ENCODE results near the gene PLA2G4E.

PLA2G4E gene

GRCh38 chr15:41992803-41993190 is 28.0 kb downstream of the PLA2G4E start:
- DNase-seq (ENCODE audit: low spot score): no peak

DNA sequence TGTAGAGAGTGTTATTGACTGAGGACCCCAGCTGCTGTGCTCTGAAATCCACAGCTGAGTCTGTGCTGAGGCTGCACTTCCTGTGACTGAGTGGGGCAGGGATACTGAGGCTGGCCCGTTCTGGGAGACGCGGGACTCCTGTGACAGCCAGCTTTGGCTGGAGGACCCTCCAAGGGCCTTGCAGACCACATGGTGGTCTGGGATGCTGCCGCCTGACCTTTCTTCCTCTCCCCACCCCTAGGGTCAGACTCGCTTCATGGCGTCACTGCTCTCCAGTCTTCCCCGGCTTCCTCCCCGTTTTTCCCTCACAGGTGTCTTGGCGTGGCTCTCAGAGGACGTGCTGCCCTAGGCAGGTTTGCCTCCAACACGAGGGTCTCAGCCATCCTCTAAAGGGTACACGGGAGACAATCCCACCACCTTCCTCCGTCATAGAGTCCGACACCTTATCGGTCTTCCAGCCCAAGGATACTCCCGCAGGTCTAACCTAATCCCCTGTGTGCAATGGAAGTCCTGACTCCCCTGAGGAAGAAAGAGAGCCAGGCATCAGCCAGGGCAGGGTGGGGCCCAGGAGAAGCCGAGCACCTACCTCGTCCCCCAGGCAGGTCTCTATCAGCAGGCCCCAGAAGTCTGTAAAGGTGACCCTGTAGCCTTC is 28.6 kb downstream of the PLA2G4E start:
- DNase-seq (ENCODE audit: low spot score): no peak

GRCh38 chr15:41990691-41991090 is 30.2 kb downstream of the PLA2G4E start:
- no peak for DNase-seq (ENCODE audit: low spot score)

DNA sequence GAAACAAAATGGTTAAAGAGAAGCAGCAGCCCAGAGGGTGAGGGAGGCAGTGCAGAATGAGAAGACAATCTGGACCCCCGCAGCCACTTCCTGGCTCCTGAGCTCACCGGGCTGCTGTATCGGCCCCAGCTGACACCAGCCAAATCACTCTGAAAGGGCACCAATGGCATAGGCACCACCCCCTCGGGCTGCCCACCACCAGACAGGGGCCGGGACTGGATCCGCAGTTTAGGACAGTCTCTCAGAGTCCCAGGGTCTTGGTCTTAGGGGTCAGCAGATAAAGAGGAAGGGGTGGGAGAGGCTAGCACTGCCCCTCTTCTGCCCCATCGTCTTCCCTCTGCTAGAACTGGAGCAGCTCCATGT is 30.6 kb downstream of the PLA2G4E start:
- no peak for DNase-seq (ENCODE audit: low spot score)

DNA sequence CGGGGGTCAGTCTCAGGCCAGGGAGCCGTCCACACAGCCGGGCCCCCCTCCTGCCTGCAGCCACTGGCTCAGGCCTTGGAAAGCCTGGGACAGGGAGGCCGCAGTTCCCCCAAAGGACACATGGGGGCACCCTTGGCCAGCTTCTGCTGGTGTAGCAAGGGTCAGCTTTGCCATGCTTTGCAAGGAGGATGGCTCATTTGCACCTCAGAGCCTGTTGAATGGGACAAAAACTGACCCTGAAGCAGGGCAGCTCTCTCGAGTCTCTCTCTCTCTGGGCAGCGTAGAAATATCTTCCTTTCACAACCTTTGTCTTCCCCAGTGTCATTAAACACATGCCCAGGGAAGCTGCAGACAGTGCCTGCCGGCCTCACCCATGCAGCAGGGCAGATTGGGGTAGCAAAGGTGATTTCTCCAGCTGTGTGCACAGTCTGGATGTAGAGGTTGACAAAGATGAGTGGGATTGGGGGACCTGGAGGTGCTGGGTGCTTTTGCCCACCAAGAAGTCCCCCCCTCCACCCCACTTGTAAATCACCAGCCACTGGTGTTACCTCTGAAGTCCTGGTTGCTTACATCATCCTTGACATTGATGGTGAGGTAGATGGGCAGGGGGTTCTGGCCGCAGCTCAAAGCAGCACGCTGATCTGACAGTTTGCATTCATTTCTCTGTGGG is 31.1 kb downstream of the PLA2G4E start:
- peak; percentile 80 for DNase-seq (ENCODE audit: low spot score)

DNA sequence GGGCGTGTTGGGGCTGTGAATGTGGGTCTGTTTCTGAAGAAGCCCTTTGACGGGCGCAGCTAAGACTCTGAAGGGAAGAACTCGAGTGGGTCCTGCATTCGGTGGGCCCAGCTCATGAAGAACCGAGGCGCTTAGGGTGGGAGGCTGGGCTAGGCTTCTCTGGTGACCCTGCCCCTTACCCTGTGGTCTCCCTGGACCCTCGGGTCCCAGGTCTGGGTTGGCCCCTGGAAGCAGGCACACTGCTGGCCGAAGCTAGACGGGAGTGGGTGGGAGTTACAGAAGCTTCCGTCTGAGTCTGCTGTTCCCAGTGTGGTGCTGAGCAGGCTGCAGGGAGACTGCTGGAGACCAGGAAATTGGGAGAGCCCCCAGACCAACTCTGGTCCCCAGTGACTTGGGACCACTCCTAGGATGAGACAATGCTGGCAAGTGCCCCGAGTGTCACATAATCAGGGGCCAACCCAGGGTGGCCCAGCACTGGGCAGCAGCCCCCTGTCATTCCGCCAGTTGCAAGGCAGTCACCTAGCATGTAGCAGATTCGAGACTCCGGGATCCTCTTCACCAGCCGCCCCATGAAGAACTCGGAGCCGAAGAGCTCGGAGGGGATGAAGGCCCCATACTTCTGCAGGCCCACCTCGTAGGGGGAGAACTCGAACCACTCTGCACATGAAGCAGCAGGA is 31.8 kb downstream of the PLA2G4E start:
- no peak for DNase-seq (ENCODE audit: low spot score)

GRCh38 chr15:41987925-41988275 is 32.9 kb downstream of the PLA2G4E start:
- no peak for DNase-seq (ENCODE audit: low spot score)

DNA sequence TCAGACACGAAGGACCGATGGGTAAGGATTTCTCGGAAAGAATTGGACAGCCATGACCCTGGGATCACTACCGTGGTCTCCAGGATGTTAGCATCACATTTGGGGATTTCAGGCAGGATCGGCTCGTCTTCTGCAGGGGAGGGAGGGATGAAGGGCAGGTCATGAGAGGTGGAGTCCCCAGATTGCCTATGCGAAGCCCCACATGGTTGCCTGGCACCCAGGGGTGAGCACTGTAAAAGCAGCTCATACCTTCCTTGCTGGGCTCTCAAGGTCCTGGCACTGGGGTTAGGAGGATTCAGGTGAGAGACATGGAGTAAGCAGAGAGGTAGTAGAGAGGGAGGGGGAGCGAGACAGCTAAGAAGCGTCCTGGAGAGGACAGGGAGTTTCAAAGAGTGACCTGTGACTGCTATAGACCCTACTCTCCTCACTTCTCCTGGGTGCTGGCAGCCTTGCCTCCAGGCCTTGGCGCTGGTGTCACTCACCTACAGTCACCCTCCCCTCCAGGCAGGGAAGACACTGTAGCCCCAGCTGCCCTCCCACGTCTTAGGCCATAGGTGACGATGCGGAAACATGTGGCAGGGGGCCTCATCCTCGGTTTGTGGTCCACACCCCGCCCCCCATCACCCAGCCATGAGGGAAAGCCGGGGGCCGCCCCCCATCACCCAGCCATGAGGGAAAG is 33.5 kb downstream of the PLA2G4E start:
- DNase-seq (ENCODE audit: low spot score): no peak

DNA sequence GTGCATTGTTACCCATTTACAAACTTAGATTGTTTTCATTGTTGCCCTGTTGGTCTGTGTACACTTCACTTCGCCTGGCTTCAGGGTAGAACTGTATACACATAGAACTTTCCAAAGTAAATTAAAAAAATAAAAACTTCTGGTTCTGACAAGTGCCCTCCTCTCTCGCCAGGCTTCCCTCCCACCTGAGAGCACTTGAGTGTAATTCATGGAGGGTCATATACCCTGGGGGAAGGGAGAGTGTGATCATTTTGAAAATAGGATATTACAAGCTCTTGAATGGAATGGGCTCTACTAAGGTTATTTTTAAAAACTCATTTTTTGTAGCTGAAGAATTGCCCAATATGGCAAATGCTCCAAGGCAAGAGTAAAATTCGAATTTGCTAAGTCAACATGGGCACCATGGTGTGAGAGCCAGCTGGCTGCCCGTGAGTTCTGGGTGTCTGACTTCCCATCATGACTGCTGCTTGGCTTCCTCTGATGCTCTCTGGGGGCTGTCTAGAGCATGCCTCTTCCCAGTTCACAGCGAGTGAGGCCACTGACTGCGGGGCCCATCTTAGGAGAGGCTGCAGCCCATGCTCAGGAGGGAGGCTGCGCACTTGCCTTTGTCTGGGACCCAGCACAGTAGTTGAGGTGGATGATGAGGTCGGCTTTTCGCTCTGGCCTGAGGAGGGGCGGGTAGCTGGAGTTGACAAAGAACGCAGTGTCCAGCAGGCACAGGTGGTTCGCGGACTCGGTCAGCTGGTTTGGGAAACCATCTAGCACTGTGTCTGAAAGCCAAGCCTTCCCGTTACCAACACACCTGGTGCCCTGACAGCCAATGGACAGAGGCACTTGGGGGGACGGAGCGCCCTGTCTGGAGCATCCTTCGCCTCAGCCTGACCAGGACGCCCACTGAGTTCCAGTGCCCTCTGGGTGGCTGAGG is 35.3 kb downstream of the PLA2G4E start:
- DNase-seq (ENCODE audit: low spot score): no peak

DNA sequence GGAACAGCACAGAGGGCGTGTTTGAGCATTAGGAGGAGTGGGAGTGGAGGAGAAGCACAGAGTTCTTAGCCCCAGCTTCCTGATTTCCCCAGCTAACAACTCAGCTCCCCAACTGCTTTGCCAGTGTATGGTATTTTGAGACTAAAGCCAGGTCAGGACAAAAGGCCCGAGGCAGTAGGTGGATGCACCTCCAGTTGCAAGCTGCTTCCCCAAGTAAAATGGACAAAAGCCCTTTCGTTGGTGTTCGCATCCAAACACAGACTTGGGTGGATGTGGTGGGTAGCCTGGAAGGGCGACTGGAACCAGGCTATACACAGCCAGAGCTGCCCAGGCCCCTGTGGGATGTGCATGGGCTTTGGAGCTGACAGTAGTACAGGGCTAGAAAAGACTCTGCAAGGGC is 36.2 kb downstream of the PLA2G4E start:
- no peak for DNase-seq (ENCODE audit: low spot score)

- no peak for DNase-seq (ENCODE audit: low spot score)
Observed at GRCh38 chr15:41983621-41984571, 36.9 kb downstream of the PLA2G4E start.

DNA sequence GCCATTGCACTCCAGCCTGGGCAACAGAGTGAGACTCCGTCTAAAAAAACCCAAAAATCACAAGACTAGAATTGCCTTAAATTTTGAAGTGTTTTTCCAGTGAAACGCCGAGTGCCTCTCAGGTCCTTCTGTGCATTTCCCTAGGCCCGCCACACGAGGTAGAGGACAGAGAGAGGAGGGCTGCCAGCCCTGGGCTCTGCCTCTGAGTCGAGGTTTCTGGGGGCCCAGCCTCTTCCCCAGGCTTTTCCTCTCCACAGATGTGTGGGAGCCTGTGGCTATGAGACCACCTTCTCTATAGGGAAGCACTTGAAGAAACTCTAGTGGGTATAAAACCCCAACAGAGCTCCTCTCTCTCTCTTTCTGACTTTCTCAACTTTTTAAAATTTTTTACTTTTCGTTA is 37.6 kb downstream of the PLA2G4E start:
- no peak for DNase-seq (ENCODE audit: low spot score)

GRCh38 chr15:41982133-41982930 is 38.5 kb downstream of the PLA2G4E start:
- no peak for DNase-seq (ENCODE audit: low spot score)

DNA sequence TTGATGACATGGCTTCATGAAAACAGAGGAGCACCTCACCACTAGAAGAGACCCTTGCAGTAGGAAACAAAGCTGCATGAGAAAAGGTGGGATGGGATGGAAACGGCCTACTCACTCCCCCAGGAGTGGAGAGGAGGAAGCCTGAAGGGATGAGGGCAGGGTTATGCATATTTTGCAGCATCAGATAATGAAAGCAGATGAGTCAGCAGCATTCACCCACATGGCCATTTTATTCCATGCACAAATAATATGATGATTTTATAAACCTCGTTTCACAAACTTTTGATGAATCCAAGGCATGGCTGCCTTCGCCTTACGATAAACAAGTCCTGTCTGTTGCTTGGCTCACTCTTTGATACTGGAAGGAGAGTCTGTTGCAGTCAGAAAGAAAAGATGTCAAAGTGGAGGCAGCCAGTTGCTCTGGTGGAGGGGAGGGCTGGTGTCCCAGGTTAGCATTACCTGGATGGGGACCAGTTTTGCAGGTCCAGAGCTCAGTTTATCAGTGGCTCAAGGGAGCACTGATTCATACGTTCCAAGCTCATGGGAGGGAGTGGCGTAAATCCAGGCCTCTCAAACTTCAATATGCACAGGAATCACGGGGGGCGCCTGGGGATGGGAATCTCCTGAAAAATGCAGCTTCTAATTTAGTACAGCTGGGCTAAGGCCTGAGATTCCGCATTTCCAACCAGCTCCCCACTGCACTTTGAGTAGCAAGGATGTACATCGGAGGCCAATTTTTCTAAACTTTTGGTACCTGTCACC is 39.3 kb downstream of the PLA2G4E start:
- DNase-seq (ENCODE audit: low spot score): no peak

- DNase-seq (ENCODE audit: low spot score): no peak
Observed at GRCh38 chr15:41980654-41981323, 40.1 kb downstream of the PLA2G4E start.

DNA sequence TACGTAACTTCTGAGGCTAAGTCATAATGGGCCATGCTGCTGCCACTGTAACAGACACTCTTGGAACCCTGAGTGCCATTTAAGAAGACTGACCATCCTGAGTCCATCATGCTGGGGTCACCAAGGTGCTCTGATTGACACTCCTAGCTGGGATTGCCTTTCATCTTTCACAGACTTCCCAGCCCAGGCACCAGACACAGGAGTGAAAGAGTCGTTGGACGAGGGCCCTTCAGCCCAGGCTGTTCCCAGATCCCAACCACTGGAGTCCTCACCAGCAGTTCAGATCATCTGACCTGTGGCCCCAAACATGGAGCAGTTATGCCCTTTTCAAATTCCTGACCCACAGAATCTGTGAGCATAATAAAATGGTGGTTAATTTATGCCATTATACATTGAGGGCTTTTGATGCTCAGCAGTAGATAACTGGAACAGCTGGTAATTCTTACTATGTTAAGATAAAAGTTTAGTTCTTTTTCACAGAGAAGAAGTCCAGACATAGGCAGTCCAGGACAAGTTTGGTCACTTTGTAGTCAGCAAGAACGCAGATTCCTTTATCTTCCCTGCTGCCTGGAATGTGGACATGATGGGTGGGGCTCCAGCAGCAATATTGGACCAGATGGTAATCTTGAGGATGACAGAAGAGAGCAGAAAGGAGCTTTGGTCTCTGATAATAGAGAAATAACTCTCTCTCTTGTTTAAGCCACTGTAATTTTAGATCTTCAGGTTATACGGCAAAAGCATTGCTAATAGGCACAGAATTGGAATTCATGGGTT is 41.2 kb downstream of the PLA2G4E start:
- DNase-seq (ENCODE audit: low spot score): no peak

GRCh38 chr15:41978534-41978933 is 42.3 kb downstream of the PLA2G4E start:
- DNase-seq (ENCODE audit: low spot score): no peak
